GM10248 (cell line): ENCODE measurements around the gene CD6.

Experiments
- CTCF ChIA-PET: fragments of 300-600 bp; sonication (Branson Sonifier 250); formaldehyde crosslinking; extraction: SDS; loops from one replicate; lab custom pipeline; 2021; ENCODE audit warnings: antibody characterized with exemption; lab: Yijun Ruan, JAX
- POLR2A ChIA-PET: fragments of 350-650 bp; sonication (Branson Sonifier 250); formaldehyde crosslinking; extraction: SDS; loops from one replicate; lab custom pipeline; 2020; ENCODE audit warnings: antibody characterized with exemption; lab: Yijun Ruan, JAX
- DNase-seq: peaks from one replicate; pipeline ENCODE4 v3.0.0; 2012; ENCODE audit errors: extremely low spot score
- TF ChIP-seq, protein P1 (sequence below): IDR thresholded peaks from 2 replicates; pipeline ENCODE4 v1.5.1; 2012; ENCODE audit warnings: mild to moderate bottlenecking, low read depth; ENCODE audit errors: extremely low read depth, missing control alignments, control extremely low read depth

CD6 gene

DNA sequence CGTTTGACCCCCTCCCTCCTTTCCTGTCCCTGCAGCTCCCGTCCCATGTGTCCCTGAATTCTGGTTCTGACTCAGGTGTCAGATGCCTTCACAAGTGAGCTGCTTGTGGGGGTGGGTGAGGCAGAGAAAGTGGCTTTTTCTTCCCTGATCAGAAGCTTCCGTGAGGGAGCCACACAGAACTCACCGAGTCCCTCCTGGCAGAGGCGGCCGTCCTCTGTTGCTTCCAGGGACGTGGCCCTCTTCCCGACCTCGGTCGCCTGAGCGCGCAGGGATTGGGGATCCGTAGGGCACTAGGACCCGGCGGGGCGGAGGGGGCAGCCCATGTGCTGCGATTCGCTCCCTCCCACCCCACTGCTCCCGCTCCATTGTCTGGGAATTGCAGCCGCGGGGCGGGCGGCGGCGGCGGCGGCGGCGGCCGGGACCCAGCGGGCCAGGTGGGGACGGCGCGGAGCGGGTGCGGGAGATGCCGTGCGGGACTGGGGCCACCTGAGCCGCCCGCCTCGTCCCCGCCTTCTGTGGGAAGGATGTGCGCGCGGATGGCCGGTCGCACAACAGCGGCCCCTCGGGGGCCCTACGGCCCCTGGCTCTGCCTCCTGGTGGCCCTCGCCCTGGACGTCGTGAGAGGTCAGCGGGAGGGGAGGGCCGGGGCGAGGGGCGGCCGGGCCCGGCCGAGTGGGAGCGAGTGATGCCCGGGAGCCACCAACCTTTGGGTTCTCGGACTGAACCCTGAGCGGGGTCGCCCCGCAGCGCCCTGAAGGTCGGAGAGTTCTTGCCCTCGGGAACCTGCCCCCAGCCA is 47.2 kb upstream of the CD6 start, which contains the start of gene TMEM132A:
Gene TMEM132A, plus strand, starts transcription at position 351 of the 796 bp plus-strand sequence. Its CDS starts 174 bp downstream, at position 525.
- CTCF ChIA-PET, result interaction anchor here (1.2 to 1.8 kb wide), 5 partner anchors 9 to 370 kb away, joined by 3 to 8 read pairs (median 5); partner anchors contain the start of gene VWCE
- POLR2A ChIA-PET, result no interaction called here
- DNase-seq, result peak; percentile 71
- TF ChIP-seq, protein P1, sequence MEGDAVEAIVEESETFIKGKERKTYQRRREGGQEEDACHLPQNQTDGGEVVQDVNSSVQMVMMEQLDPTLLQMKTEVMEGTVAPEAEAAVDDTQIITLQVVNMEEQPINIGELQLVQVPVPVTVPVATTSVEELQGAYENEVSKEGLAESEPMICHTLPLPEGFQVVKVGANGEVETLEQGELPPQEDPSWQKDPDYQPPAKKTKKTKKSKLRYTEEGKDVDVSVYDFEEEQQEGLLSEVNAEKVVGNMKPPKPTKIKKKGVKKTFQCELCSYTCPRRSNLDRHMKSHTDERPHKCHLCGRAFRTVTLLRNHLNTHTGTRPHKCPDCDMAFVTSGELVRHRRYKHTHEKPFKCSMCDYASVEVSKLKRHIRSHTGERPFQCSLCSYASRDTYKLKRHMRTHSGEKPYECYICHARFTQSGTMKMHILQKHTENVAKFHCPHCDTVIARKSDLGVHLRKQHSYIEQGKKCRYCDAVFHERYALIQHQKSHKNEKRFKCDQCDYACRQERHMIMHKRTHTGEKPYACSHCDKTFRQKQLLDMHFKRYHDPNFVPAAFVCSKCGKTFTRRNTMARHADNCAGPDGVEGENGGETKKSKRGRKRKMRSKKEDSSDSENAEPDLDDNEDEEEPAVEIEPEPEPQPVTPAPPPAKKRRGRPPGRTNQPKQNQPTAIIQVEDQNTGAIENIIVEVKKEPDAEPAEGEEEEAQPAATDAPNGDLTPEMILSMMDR, result peak; percentile 8

DNA sequence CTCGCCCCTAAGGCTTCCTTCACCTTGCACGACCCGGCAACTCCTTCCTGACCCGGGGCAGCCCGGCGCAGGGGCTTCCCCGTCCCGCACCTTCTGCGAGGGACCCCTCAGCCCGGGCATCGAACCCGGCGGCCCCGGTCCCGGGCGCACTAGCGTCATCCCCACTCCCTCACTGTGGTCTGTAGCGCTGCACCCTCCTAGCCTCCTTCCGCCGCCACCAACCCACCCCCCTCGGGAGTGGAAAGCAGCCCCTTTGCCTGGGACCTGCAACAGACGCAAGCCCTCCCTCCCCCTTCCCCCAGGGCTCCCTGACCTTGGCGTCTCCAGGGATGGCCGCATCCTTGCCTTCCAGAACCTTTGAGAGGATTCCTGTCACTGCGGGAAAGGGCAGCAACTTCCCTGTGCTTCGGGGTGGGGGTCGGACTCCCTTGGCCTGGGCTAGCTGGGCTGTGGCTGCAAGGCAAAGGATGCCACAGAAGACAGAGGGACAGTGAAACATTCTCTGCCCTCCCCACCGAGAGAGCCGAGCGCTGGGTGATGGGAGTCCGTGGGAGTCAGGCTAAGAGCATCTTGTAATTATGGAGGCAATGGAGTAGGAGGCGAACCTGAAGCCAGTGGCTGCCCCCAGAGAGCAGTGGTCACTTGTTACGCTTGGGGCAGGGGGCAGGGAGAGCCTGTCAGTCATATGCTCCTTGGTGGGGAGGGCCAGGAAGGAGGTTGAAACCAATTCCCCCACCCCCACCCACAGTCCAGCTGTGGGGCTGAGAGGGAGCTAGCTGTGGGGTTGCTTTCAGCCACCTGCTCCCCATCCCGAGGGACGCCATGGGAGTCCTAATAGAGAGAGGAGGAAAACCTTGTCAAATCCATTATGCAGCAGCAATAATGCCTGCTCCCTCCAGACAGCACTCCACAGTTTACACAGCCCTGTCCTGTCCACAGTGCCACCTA is 46.3 kb upstream of the CD6 start:
- no peak for DNase-seq
- ChIA-PET POLR2A (no interaction called here), CTCF (interaction anchor here (1.3 to 1.9 kb wide), 2 partner anchors 10 to 26 kb away, joined by 4 to 5 read pairs; no protein-coding TSS in a partner anchor)
- TF ChIP-seq, protein P1, result no peak

DNA sequence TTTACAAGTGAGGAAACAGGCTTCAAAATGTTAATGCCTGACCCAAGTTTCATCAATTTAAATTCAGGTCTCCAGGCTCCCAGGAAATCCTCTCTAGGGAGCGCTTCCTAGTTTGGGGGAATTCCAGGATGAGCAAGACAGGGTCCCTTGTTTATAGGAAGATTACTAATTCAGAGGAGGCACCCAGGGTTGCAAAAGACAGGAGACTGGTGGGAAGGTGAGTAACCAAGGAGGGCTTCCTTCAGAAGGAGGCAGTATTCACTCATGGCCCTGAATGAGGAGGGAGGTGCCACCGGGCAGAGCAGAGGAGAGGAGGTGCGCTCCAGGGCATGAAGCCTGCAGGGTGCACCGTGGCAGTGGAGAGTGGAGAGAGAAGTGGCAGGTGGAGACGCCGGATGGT is 45.6 kb upstream of the CD6 start:
- ChIA-PET CTCF (interaction anchor here (1.3 to 1.9 kb wide), 2 partner anchors 10 to 27 kb away, joined by 4 to 5 read pairs; no protein-coding TSS in a partner anchor), POLR2A (no interaction called here)
- no peak for DNase-seq
- TF ChIP-seq, protein P1, result no peak

DNA sequence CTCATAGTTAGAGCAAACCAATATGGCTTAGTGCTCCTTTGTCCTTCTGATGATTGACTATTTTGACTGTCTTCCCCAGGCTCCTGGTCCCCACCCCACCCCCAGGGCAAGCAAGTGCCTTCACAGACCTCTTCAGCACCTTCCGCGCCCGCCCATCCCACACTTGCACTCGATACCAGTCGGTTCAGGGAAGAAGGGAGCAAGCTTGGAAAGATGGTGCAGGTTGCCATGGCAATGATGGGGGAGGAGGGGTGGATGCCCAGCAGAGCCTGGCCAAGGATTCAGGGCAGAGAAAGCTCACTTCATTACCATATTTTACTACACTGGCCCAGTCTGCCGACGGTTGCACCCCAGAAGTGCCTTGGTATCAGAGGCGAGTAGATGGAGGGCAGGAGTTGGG is 45.0 kb upstream of the CD6 start:
- ChIA-PET POLR2A (interaction anchor here (0.8 kb wide), 1 partner anchor 14 kb away, joined by 3 read pairs; no protein-coding TSS in a partner anchor), CTCF (interaction anchor here (0.9 to 2.5 kb wide), 5 partner anchors 8 to 29 kb away, joined by 3 to 9 read pairs (median 5); no protein-coding TSS in a partner anchor)
- TF ChIP-seq, protein P1, result no peak
- DNase-seq, result no peak

DNA sequence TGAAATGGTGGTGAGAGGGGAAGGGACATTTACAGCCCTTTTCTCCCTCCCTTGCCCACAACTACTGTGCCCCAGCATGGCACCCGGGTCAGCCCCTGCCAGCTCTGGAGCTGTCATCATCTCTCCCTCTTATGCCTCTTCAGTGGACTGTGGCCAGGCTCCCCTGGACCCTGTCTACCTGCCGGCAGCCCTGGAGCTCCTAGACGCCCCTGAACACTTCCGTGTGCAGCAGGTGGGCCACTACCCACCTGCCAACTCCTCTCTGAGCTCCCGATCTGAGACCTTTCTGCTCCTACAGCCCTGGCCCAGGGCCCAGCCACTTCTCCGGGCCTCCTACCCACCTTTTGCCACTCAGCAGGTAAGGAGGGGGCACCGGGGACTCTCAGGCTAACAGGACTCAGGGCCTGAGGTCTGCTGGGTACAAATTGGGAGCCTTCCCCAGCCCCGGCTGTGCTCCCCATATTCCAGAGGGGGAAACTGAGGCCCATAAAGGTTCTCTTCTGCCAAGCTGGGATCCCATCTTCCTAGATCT is 44.4 kb upstream of the CD6 start:
- ChIA-PET POLR2A (interaction anchor here (0.8 kb wide), 1 partner anchor 13 kb away, joined by 3 read pairs; no protein-coding TSS in a partner anchor), CTCF (interaction anchor here (0.9 to 2.5 kb wide), 6 partner anchors 8 to 44 kb away, joined by 3 to 9 read pairs (median 4); no protein-coding TSS in a partner anchor)
- DNase-seq, result no peak
- TF ChIP-seq, protein P1, result no peak

DNA sequence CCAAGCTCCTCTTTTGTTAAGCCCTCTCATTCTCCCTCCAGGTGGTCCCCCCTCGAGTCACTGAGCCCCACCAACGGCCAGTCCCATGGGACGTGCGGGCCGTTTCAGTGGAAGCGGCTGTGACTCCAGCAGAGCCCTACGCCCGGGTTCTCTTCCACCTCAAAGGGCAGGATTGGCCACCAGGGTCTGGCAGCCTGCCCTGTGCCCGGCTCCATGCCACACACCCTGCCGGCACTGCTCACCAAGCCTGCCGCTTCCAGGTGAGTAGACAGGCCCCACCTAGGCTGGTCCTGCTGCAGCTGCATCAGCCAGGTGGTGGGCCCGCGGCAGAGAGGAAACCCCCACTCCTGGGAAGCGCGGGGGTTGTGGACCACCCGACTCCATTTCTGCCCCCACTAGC is 43.9 kb upstream of the CD6 start:
- TF ChIP-seq, protein P1, result no peak
- DNase-seq, result no peak
- ChIA-PET CTCF (interaction anchor here (0.8 to 2.5 kb wide), 9 partner anchors 9 to 96 kb away, joined by 3 to 9 read pairs (median 3); no protein-coding TSS in a partner anchor), POLR2A (no interaction called here)
